Activated naive CD4-positive, alpha-beta T cell treated with anti-CD3 and anti-CD28 coated beads, Interleukin-2, amount 50 U/mL, for 16 hours (primary cell): ENCODE data around the gene DSC3.

Source experiments
- DNase-seq: peaks from one replicate; pipeline ENCODE4 v3.0.0-alpha.2; 2020

The DSC3 gene

DNA sequence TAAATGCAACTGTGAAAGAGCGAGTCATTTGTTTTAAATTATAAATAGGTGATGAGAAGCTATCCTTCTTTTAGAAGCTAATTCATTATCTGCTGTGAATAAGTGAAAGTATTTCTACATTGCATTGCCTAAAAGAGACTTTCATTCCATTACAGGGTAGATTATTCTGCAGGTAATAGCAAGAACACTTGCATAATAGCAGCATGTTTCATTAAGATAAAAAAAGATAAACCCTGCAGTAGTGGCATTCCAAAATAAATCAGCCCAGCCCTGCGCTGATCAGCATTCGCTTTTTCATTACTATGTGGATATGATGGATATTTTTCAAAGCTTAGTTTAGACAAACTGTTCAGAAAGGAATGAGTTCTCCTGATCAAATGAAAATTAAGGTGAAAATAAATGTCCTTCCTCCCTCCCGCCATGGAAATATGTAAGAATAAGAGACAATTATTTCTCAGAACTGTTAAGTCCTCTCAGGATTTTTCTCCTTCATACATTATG, 72.8 kb downstream of the DSC3 start:
- no peak for DNase-seq

- DNase-seq: no peak
Measured at GRCh38 chr18:30967701-30968100, 74.8 kb downstream of the DSC3 start.

- DNase-seq: no peak
Measured at GRCh38 chr18:30965237-30965636, 77.3 kb downstream of the DSC3 start.

- DNase-seq: no peak
Measured at GRCh38 chr18:30960661-30961060, 81.9 kb downstream of the DSC3 start.

DNA sequence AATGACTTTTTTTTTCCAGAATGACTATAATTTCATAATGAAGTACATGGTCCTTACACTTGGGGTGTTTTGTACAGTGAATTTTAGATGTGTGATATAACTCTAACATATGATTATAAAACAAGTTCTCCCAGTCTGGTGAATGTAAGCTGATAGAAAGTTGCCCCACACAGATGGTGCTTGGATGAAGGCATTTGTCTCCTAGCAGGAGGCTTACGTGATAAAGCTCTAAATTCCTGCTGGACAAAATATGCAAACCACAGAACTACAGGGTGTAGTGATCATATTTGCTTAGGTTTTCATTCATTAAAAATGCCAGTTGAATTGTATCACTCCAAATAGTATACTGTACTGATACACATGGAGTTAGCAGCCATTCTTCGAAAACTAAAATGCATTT, 85.5 kb downstream of the DSC3 start:
- no peak for DNase-seq

- no peak for DNase-seq
Measured at GRCh38 chr18:30954262-30954661, 88.3 kb downstream of the DSC3 start.

GRCh38 chr18:30945761-30946160, 96.8 kb downstream of the DSC3 start:
- DNase-seq: no peak

- DNase-seq: no peak
Measured at GRCh38 chr18:30944773-30945417, 97.6 kb downstream of the DSC3 start.

DNA sequence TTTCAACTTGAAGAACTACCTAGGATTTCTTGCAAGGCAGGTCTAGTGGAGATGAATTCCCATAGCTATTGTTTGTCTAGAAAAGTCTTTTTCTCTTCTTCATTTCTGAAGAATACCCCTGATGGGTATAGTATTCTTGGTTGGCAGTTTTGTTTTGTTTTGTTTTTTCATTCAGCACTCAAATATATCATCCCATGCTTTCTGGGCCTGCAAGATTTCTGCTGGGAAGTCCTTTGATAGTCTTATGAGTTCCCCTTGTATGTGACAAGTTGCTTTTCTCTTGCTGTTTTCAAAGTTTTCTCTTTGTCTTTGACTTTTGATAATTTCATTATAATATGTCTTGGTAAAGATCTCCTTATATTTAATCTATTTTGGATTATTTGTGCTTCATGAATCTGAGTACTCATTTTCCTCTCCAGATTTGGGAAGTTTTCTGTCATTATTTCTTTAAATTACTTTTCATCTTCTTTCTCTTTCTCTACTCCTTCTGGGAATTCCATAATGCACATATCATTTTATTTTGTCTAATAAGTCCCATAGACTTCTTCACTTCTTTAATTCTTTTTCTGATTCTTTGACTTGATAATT, 101.5 kb downstream of the DSC3 start:
- DNase-seq: no peak
